Astrocyte (in vitro differentiated cells and primary cell): ENCODE measurements around the gene TLR2. TPM values are rescaled to one million over a fixed set of nuclear protein-coding genes. Genes with fewer than 3 reads are reported as not detected.
A peak's percentile ranks its signal among the peaks of the same experiment; 100 is the strongest.

Experiments
- DNase-seq: peaks from one replicate; pipeline ENCODE4 v3.0.0-alpha.2; 2010; ENCODE audit warnings: low read depth
- FAIRE-seq: peaks from 2 replicates; lab custom pipeline; 2011; peaks lifted over from hg19 to GRCh38; lab: Jason Lieb, UNC
- H2AFZ ChIP-seq: 2 replicates; pipeline ENCODE4 v1.6.0; 2012; ENCODE audit warnings: low read depth, low read length, inconsistent platforms
- H3K27ac ChIP-seq: 2 replicates; pipeline ENCODE4 v1.5.1; 2011; ENCODE audit warnings: low read depth, low read length, inconsistent platforms
- H3K27me3 ChIP-seq: 2 replicates; pipeline ENCODE4 v1.6.0; 2011; ENCODE audit warnings: low read length, inconsistent platforms; ENCODE audit not compliant: insufficient read depth
- H3K36me3 ChIP-seq: 2 replicates; pipeline ENCODE4 v1.5.1; 2011; ENCODE audit warnings: low read length, inconsistent platforms; ENCODE audit not compliant: insufficient read depth
- H3K4me1 ChIP-seq: 2 replicates; pipeline ENCODE4 v1.5.1; 2011; ENCODE audit warnings: low read length, inconsistent platforms; ENCODE audit not compliant: insufficient read depth
- H3K4me2 ChIP-seq: 2 replicates; pipeline ENCODE4 v1.6.0; 2012; ENCODE audit warnings: low read length, inconsistent platforms
- H3K4me3 ChIP-seq: 2 replicates; pipeline ENCODE4 v1.5.1; 2011; ENCODE audit warnings: low read depth, mild to moderate bottlenecking, low read length, inconsistent platforms; ENCODE audit not compliant: insufficient read depth
- H3K79me2 ChIP-seq: 2 replicates; pipeline ENCODE4 v1.6.0; 2012; ENCODE audit warnings: mild to moderate bottlenecking, low read length, inconsistent platforms; ENCODE audit not compliant: insufficient read depth
- H3K9ac ChIP-seq: 2 replicates; pipeline ENCODE4 v1.6.0; 2012; ENCODE audit warnings: mild to moderate bottlenecking, low read length, inconsistent platforms
- H3K9me3 ChIP-seq: 2 replicates; pipeline ENCODE4 v1.5.1; 2012; ENCODE audit warnings: low read depth, mild to moderate bottlenecking, low read length, inconsistent platforms; ENCODE audit not compliant: insufficient read depth
- H4K20me1 ChIP-seq: 2 replicates; pipeline ENCODE4 v1.6.0; 2012; ENCODE audit warnings: low read length, inconsistent platforms; ENCODE audit not compliant: insufficient read depth
- H3K27ac Mint-ChIP-seq: one replicate; pipeline ENCODE4 v1.8.0; 2021; ENCODE audit warnings: mild to moderate bottlenecking, mixed read lengths; ENCODE audit not compliant: unreplicated experiment
- H3K27me3 Mint-ChIP-seq: one replicate; pipeline ENCODE4 v1.8.0; 2021; ENCODE audit warnings: low read depth, mixed read lengths; ENCODE audit not compliant: unreplicated experiment
- H3K36me3 Mint-ChIP-seq: one replicate; pipeline ENCODE4 v1.8.0; 2021; ENCODE audit warnings: low read depth, mixed read lengths; ENCODE audit not compliant: unreplicated experiment
- H3K4me1 Mint-ChIP-seq: one replicate; pipeline ENCODE4 v1.8.0; 2021; ENCODE audit warnings: low read depth, mixed read lengths; ENCODE audit not compliant: unreplicated experiment
- H3K4me3 Mint-ChIP-seq: one replicate; pipeline ENCODE4 v1.8.0; 2021; ENCODE audit warnings: mild to moderate bottlenecking, moderate library complexity, mixed read lengths; ENCODE audit not compliant: unreplicated experiment
- H3K9me3 Mint-ChIP-seq: one replicate; pipeline ENCODE4 v1.8.0; 2021; ENCODE audit warnings: mild to moderate bottlenecking, mixed read lengths; ENCODE audit not compliant: unreplicated experiment
- CTCF ChIP-seq: IDR thresholded peaks from 2 replicates; pipeline ENCODE4 v1.5.1; 2011; ENCODE audit warnings: low read depth, mild to moderate bottlenecking, inconsistent platforms, low read length, moderate library complexity; ENCODE audit not compliant: insufficient read depth
- EZH2 ChIP-seq: IDR thresholded peaks from 2 replicates; pipeline ENCODE4 v1.6.1; 2012; ENCODE audit warnings: mild to moderate bottlenecking, low read length, inconsistent platforms; ENCODE audit not compliant: insufficient read depth
- total RNA-seq: library from RNA; stranded (reverse); gene quantifications from 2 replicates; pipeline ENCODE4 v1.2.1, GENCODE V29; 2021

TLR2 gene
- total RNA-seq, 1 donor from 2014 or later = 0.79 TPM

DNA sequence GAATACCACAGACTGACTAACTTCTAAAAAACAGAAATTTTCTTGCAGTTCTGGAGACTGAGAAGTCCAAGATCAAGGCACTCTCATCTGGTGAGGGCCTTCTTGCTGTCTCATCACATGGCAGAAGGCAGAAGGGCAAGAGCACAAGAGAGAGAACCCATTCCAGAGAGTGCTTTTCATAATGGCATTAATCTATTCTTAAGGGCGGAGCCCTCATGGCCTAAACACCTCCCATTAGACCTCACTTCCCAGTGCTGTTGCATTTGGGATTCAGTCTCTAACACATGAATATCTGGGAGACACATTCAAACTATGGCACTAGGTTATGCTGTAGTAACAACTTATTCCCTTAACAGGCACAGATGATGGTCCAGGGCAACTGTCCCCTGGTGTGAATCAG lies 37.1 kb upstream of the TLR2 start:
- TF ChIP-seq CTCF = no peak
- no peak for TF ChIP-seq EZH2

DNA sequence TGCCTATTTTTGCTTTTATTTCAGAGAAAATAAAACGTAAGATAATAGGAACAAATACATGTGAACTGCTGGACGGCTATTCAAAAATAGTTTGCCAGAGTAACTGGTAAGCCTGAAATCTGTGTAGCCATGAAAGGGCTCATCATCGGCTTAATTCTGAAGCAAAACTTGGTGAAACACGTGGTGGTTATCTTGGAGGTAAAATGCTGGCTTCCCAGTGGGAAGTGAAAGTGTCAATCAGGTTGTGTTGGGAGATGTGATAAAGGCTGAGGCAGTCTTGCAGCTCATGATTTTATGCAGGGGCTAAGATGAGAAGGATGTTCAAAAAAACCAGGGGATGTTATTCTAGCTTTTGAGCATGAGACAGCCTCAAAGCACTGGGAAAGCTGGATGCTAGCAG lies 36.1 kb upstream of the TLR2 start:
- no peak for DNase-seq
- Histone ChIP-seq H3K27ac (no peak overlapping the region), H3K9ac (no peak overlapping the region), H3K36me3 (no peaks in the 10 kb centered on the region), H3K4me3 (no peak overlapping the region), H3K27me3 (no peaks in the 10 kb centered on the region), H3K4me2 (no peak overlapping the region), H4K20me1 (no peaks in the 10 kb centered on the region), H3K79me2 (no peaks in the 10 kb centered on the region), H3K4me1 (peaks cover 4% of the 10 kb centered on the region), H2AFZ (no peak overlapping the region), H3K9me3 (no peaks in the 10 kb centered on the region)
- Mint-ChIP-seq H3K4me1 (peaks cover 4% of the 10 kb centered on the region), H3K4me3 (no peak overlapping the region), H3K27me3 (peaks cover 2% of the 10 kb centered on the region), H3K27ac (no peak overlapping the region), H3K36me3 (no peaks in the 10 kb centered on the region), H3K9me3 (no peaks in the 10 kb centered on the region)
- no peak for TF ChIP-seq EZH2
- no peak for TF ChIP-seq CTCF
- no peak for FAIRE-seq

More for the DNA sequence above, 37.1 kb upstream of the TLR2 start:
- Histone ChIP-seq H3K9ac (no peak overlapping the region), H4K20me1 (no peaks in the 10 kb centered on the region), H3K79me2 (no peaks in the 10 kb centered on the region), H3K27ac (no peak overlapping the region), H3K4me2 (no peak overlapping the region), H3K9me3 (no peaks in the 10 kb centered on the region), H3K4me1 (peaks cover 1% of the 10 kb centered on the region), H3K27me3 (no peaks in the 10 kb centered on the region), H3K4me3 (no peak overlapping the region), H3K36me3 (no peaks in the 10 kb centered on the region), H2AFZ (no peak overlapping the region)
- no peaks in the 10 kb centered on the region for H3K9me3 Mint-ChIP-seq
- H3K27ac Mint-ChIP-seq = no peak overlapping the region
- H3K4me1 Mint-ChIP-seq = peaks cover 4% of the 10 kb centered on the region
- no peak overlapping the region for H3K4me3 Mint-ChIP-seq
- H3K27me3 Mint-ChIP-seq = peaks cover 2% of the 10 kb centered on the region
- DNase-seq = no peak
- FAIRE-seq = no peak
- H3K36me3 Mint-ChIP-seq = no peaks in the 10 kb centered on the region

DNA sequence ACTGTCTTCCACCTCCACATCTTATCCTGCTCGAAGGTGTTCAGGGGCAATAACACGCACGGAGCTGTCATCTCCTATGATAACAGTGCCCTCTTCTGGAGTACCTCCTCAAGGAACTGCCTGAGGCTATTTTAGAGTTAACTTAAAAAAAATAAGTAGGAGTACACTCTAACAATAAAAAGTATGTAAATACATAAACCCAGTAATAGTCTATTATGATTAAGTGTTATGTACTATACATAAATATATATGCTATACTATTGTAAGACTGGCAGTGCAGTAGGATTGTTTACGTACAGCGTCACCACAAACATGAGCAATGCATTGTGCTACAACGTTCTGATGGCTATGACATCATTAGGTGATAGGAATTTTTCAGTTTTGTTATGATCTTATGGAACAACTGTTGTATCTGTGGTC lies 34.5 kb upstream of the TLR2 start:
- Mint-ChIP-seq H3K27me3 (peaks cover 2% of the 10 kb centered on the region), H3K4me1 (peaks cover 4% of the 10 kb centered on the region), H3K36me3 (no peaks in the 10 kb centered on the region)

More for the DNA sequence above, 34.5 kb upstream of the TLR2 start:
- FAIRE-seq = no peak
- DNase-seq = peak; percentile 9
- no peaks in the 10 kb centered on the region for H3K9me3 Mint-ChIP-seq
- H3K27ac Mint-ChIP-seq = no peak overlapping the region
- Histone ChIP-seq H3K4me2 (no peak overlapping the region), H3K27ac (no peak overlapping the region), H3K27me3 (no peaks in the 10 kb centered on the region), H3K4me1 (peaks cover 4% of the 10 kb centered on the region), H3K36me3 (no peaks in the 10 kb centered on the region), H3K9ac (no peak overlapping the region), H3K79me2 (no peaks in the 10 kb centered on the region), H2AFZ (no peak overlapping the region), H4K20me1 (no peaks in the 10 kb centered on the region), H3K4me3 (no peak overlapping the region), H3K9me3 (no peaks in the 10 kb centered on the region)
- H3K4me3 Mint-ChIP-seq = no peak overlapping the region
- TF ChIP-seq CTCF = no peak
- no peak for TF ChIP-seq EZH2
